Measurements from ENCODE around the gene OBP2A.
"Not testable (repeated sequence)": the region's sequence is repeated elsewhere in the genome, so short reads cannot be mapped to it uniquely, and the experiment has no call there.

Gene OBP2A

GRCh38 chr9:135531096-135531495 lies 14.8 kb upstream of the OBP2A start:
- Mint-ChIP-seq H3K4me3 (no peak overlapping the region), H3K27ac (no peak overlapping the region), H3K9me3 (no peaks in the 10 kb centered on the region), H3K4me1 (no peaks in the 10 kb centered on the region), H3K36me3 (ENCODE audit: low read depth) (no peaks in the 10 kb centered on the region), H3K27me3 (peaks cover 15% of the 10 kb centered on the region)
- DNase-seq: no peak
- no peak for ATAC-seq

- DNase-seq (no peak), ATAC-seq (no peak)
- Mint-ChIP-seq H3K36me3 (ENCODE audit: low read depth) (no peaks in the 10 kb centered on the region), H3K9me3 (no peaks in the 10 kb centered on the region), H3K4me3 (no peak overlapping the region), H3K27ac (no peak overlapping the region), H3K4me1 (no peaks in the 10 kb centered on the region), H3K27me3 (peaks cover 22% of the 10 kb centered on the region)
Measured at GRCh38 chr9:135533113-135533512, 12.8 kb upstream of the OBP2A start.

GRCh38 chr9:135533674-135534073 lies 12.3 kb upstream of the OBP2A start:
- Mint-ChIP-seq H3K4me1 (no peaks in the 10 kb centered on the region), H3K9me3 (no peaks in the 10 kb centered on the region), H3K27ac (no peak overlapping the region), H3K27me3 (peaks cover 22% of the 10 kb centered on the region), H3K4me3 (no peak overlapping the region), H3K36me3 (ENCODE audit: low read depth) (no peaks in the 10 kb centered on the region)
- DNase-seq (no peak), ATAC-seq (no peak)

GRCh38 chr9:135534192-135534711 lies 11.7 kb upstream of the OBP2A start:
- not testable (repeated sequence) for H3K36me3 Mint-ChIP-seq (ENCODE audit: low read depth); H3K9me3 Mint-ChIP-seq; ATAC-seq; H3K4me3 Mint-ChIP-seq; DNase-seq; H3K27ac Mint-ChIP-seq; H3K4me1 Mint-ChIP-seq
- peaks cover 24% of the 10 kb centered on the region for H3K27me3 Mint-ChIP-seq

- not testable (repeated sequence) for H3K4me3 Mint-ChIP-seq; H3K36me3 Mint-ChIP-seq (ENCODE audit: low read depth); DNase-seq; H3K4me1 Mint-ChIP-seq; ATAC-seq; H3K27ac Mint-ChIP-seq; H3K9me3 Mint-ChIP-seq
- peaks cover 23% of the 10 kb centered on the region for H3K27me3 Mint-ChIP-seq
Measured at GRCh38 chr9:135534826-135535225, 11.1 kb upstream of the OBP2A start.

GRCh38 chr9:135535631-135536030 lies 10.3 kb upstream of the OBP2A start:
- H3K27ac Mint-ChIP-seq; H3K4me3 Mint-ChIP-seq; H3K9me3 Mint-ChIP-seq; DNase-seq; H3K36me3 Mint-ChIP-seq (ENCODE audit: low read depth); ATAC-seq; H3K4me1 Mint-ChIP-seq: not testable (repeated sequence)
- H3K27me3 Mint-ChIP-seq: peaks cover 18% of the 10 kb centered on the region

- no peaks in the 10 kb centered on the region for H3K4me1 Mint-ChIP-seq
- H3K36me3 Mint-ChIP-seq (ENCODE audit: low read depth): no peaks in the 10 kb centered on the region
- H3K4me3 Mint-ChIP-seq: no peak overlapping the region
- no peak for ATAC-seq
- DNase-seq: no peak
- no peak overlapping the region for H3K27ac Mint-ChIP-seq
- H3K27me3 Mint-ChIP-seq: peaks cover 18% of the 10 kb centered on the region
- no peaks in the 10 kb centered on the region for H3K9me3 Mint-ChIP-seq
Measured at GRCh38 chr9:135536216-135536615, 9.7 kb upstream of the OBP2A start.

- not testable (repeated sequence) for H3K4me1 Mint-ChIP-seq; DNase-seq; H3K4me3 Mint-ChIP-seq; H3K27ac Mint-ChIP-seq; H3K9me3 Mint-ChIP-seq; ATAC-seq; H3K27me3 Mint-ChIP-seq; H3K36me3 Mint-ChIP-seq (ENCODE audit: low read depth)
Measured at GRCh38 chr9:135543262-135543894, 2.5 kb upstream of the OBP2A start.

GRCh38 chr9:135544981-135545635 lies 818 bp upstream of the OBP2A start:
- no peak overlapping the region for H3K27ac Mint-ChIP-seq

GRCh38 chr9:135546792-135547617 lies 1.1 kb downstream of the OBP2A start:
- H3K27me3 Mint-ChIP-seq; H3K27ac Mint-ChIP-seq; DNase-seq; ATAC-seq; H3K4me1 Mint-ChIP-seq; H3K9me3 Mint-ChIP-seq; H3K4me3 Mint-ChIP-seq; H3K36me3 Mint-ChIP-seq (ENCODE audit: low read depth): not testable (repeated sequence)

More at GRCh38 chr9:135544981-135545635, 818 bp upstream of the OBP2A start:
- peaks cover 5% of the 10 kb centered on the region for H3K27me3 Mint-ChIP-seq
- no peaks in the 10 kb centered on the region for H3K4me1 Mint-ChIP-seq
- ATAC-seq (no peak), DNase-seq (no peak)
- no peaks in the 10 kb centered on the region for H3K36me3 Mint-ChIP-seq (ENCODE audit: low read depth)
- no peaks in the 10 kb centered on the region for H3K9me3 Mint-ChIP-seq
- no peak overlapping the region for H3K4me3 Mint-ChIP-seq

- H3K9me3 Mint-ChIP-seq: no peaks in the 10 kb centered on the region
- H3K4me3 Mint-ChIP-seq: no peak overlapping the region
- peaks cover 1% of the 10 kb centered on the region for H3K27me3 Mint-ChIP-seq
- DNase-seq (no peak), ATAC-seq (no peak)
- no peaks in the 10 kb centered on the region for H3K4me1 Mint-ChIP-seq
- no peaks in the 10 kb centered on the region for H3K36me3 Mint-ChIP-seq (ENCODE audit: low read depth)
- no peak overlapping the region for H3K27ac Mint-ChIP-seq
Measured at GRCh38 chr9:135547756-135548736, 2.1 kb downstream of the OBP2A start.

GRCh38 chr9:135549478-135550343 lies 3.8 kb downstream of the OBP2A start:
- H3K4me1 Mint-ChIP-seq; H3K4me3 Mint-ChIP-seq; H3K27ac Mint-ChIP-seq; H3K36me3 Mint-ChIP-seq (ENCODE audit: low read depth); DNase-seq; H3K27me3 Mint-ChIP-seq; H3K9me3 Mint-ChIP-seq; ATAC-seq: not testable (repeated sequence)

- ATAC-seq: no peak
- Mint-ChIP-seq H3K36me3 (ENCODE audit: low read depth) (no peaks in the 10 kb centered on the region), H3K9me3 (no peaks in the 10 kb centered on the region)
Measured at GRCh38 chr9:135550344-135550918, 4.5 kb downstream of the OBP2A start.

More at GRCh38 chr9:135550344-135550918, 4.5 kb downstream of the OBP2A start:
- DNase-seq: no peak
- Mint-ChIP-seq H3K4me1 (no peaks in the 10 kb centered on the region), H3K27ac (no peak overlapping the region), H3K4me3 (no peak overlapping the region), H3K27me3 (no peaks in the 10 kb centered on the region)

Measured in activated naive CD8-positive, alpha-beta T cell treated with anti-CD3 and anti-CD28 coated beads, Interleukin-2, amount 50 U/mL, for 24 hours (primary cell).